NOMO-1 treated with DMSO at 0.1 percent for 48 hours (cell line): ENCODE measurements around the gene SAMD11.
"Not testable (repeated sequence)": the region's sequence is repeated elsewhere in the genome, so short reads cannot be mapped to it uniquely, and the experiment has no call there.

ENCODE experiments used
- DNase-seq: peaks from one replicate; lab custom pipeline; 2025; ENCODE audit not compliant: unreplicated experiment; lab: John Stamatoyannopoulos, UW

SAMD11 gene

GRCh38 chr1:923131-923990 lies at the start of gene SAMD11:
Gene SAMD11, plus strand, starts transcription at chr1:923923. Its CDS starts 509 bp downstream, at chr1:924432.
- DNase-seq: peak; percentile 52

- not testable (repeated sequence) for DNase-seq
Measured at GRCh38 chr1:876428-877208, 47.1 kb upstream of the SAMD11 start.

GRCh38 chr1:877209-877986 lies 46.3 kb upstream of the SAMD11 start:
- not testable (repeated sequence) for DNase-seq

- not testable (repeated sequence) for DNase-seq
Measured at GRCh38 chr1:880511-880910, 43.2 kb upstream of the SAMD11 start.

- not testable (repeated sequence) for DNase-seq
Measured at GRCh38 chr1:880915-881314, 42.8 kb upstream of the SAMD11 start.

GRCh38 chr1:886311-886710 lies 37.4 kb upstream of the SAMD11 start:
- no peak for DNase-seq

- no peak for DNase-seq
Measured at GRCh38 chr1:886760-887159, 37.0 kb upstream of the SAMD11 start.

GRCh38 chr1:888297-888696 lies 35.4 kb upstream of the SAMD11 start:
- no peak for DNase-seq

GRCh38 chr1:889774-890173 lies 33.9 kb upstream of the SAMD11 start:
- not testable (repeated sequence) for DNase-seq

GRCh38 chr1:890234-890633 lies 33.5 kb upstream of the SAMD11 start:
- not testable (repeated sequence) for DNase-seq

GRCh38 chr1:890661-891060 lies 33.1 kb upstream of the SAMD11 start:
- no peak for DNase-seq

GRCh38 chr1:897226-897625 lies 26.5 kb upstream of the SAMD11 start:
- DNase-seq: peak; percentile 22

- not testable (repeated sequence) for DNase-seq
Measured at GRCh38 chr1:897951-898350, 25.8 kb upstream of the SAMD11 start.

- DNase-seq: no peak
Measured at GRCh38 chr1:899636-900317, 23.9 kb upstream of the SAMD11 start.

- no peak for DNase-seq
Measured at GRCh38 chr1:901108-901859, 22.4 kb upstream of the SAMD11 start.

- no peak for DNase-seq
Measured at GRCh38 chr1:902802-903201, 20.9 kb upstream of the SAMD11 start.

GRCh38 chr1:903305-903704 lies 20.4 kb upstream of the SAMD11 start:
- DNase-seq: no peak

- no peak for DNase-seq
Measured at GRCh38 chr1:903721-904271, 19.9 kb upstream of the SAMD11 start.

GRCh38 chr1:904310-904950 lies 19.3 kb upstream of the SAMD11 start:
- DNase-seq: peak; percentile 66
